HepG2 (cell line): ENCODE data around the gene EXOC7. TPM values are rescaled to one million over a fixed set of nuclear protein-coding genes. Genes with fewer than 3 reads are reported as not detected.

ENCODE experiments used
- GZF1 ChIP-seq: sonication (generic); formaldehyde crosslinking; IDR thresholded peaks from 2 replicates; pipeline ENCODE4 v1.5.1; 2020; ENCODE audit warnings: mild to moderate bottlenecking, missing genetic modification reagents
- KDM3A ChIP-seq: IDR thresholded peaks from 2 replicates; pipeline ENCODE4 v1.6.1; 2018; ENCODE audit warnings: low read depth, missing compliant biosample characterization
- KLF11 ChIP-seq: IDR thresholded peaks from 2 replicates; pipeline ENCODE4 v1.6.1; 2016; ENCODE audit warnings: missing compliant biosample characterization
- NFE2 ChIP-seq: sonication (generic); formaldehyde crosslinking; IDR thresholded peaks from 2 replicates; pipeline ENCODE4 v1.4.0; 2020; ENCODE audit warnings: missing genetic modification reagents
- NFKB2 ChIP-seq: sonication (generic); formaldehyde crosslinking; IDR thresholded peaks from 2 replicates; pipeline ENCODE4 v1.4.0; 2020; ENCODE audit warnings: missing genetic modification reagents, borderline replicate concordance
- NPAS2 ChIP-seq: sonication (generic); formaldehyde crosslinking; IDR thresholded peaks from 2 replicates; pipeline ENCODE4 v1.8.0; 2022; ENCODE audit warnings: mild to moderate bottlenecking, missing genetic modification reagents, borderline replicate concordance
- POGZ ChIP-seq: sonication (generic); formaldehyde crosslinking; IDR thresholded peaks from 2 replicates; pipeline ENCODE4 v1.4.0; 2020; ENCODE audit warnings: mild to moderate bottlenecking, missing genetic modification reagents
- PPARG ChIP-seq: conservative IDR thresholded peaks from 2 replicates; pipeline ENCODE4 v1.6.1; 2016; ENCODE audit warnings: missing biosample characterization, missing genetic modification reagents
- RELA ChIP-seq: sonication (generic); formaldehyde crosslinking; IDR thresholded peaks from 2 replicates; pipeline ENCODE4 v1.4.0; 2020; ENCODE audit warnings: missing genetic modification reagents
- STAG1 ChIP-seq: sonication (generic); formaldehyde crosslinking; IDR thresholded peaks from 2 replicates; pipeline ENCODE4 v1.4.0; 2020; ENCODE audit warnings: missing genetic modification reagents
- ZBTB7B ChIP-seq: sonication (generic); formaldehyde crosslinking; IDR thresholded peaks from 2 replicates; pipeline ENCODE4 v1.4.0; 2020; ENCODE audit warnings: missing genetic modification reagents
- ZEB1 ChIP-seq: IDR thresholded peaks from 2 replicates; pipeline ENCODE4 v1.6.1; 2012; ENCODE audit warnings: mild to moderate bottlenecking, low read depth, inconsistent platforms; ENCODE audit not compliant: insufficient replicate concordance
- ZNF138 ChIP-seq: sonication (generic); formaldehyde crosslinking; IDR thresholded peaks from 2 replicates; pipeline ENCODE4 v1.5.0; 2020; ENCODE audit warnings: mild to moderate bottlenecking, low read depth, missing genetic modification reagents
- ZNF468 ChIP-seq: sonication (generic); formaldehyde crosslinking; IDR thresholded peaks from 2 replicates; pipeline ENCODE4 v1.8.0; 2022; ENCODE audit warnings: mild to moderate bottlenecking, moderate library complexity, missing genetic modification reagents
- ZNF713 ChIP-seq: sonication (generic); formaldehyde crosslinking; IDR thresholded peaks from 2 replicates; pipeline ENCODE4 v1.4.0; 2020; ENCODE audit warnings: mild to moderate bottlenecking, missing genetic modification reagents
- polyA plus RNA-seq, 8 experiments: library from polyadenylated mRNA; depleted of rRNA in 3 of 8; stranded (reverse) in 7 of 8; unstranded in 1 of 8; fragments of >200 nt; fragmentation: Illumina TruSeq in 4 of 8; extraction: Trizol in 4 of 8; gene quantifications; 2 replicates each; pipeline versions ENCODE4 v1.2.1 to v1.2.3, GENCODE V29; 2011 to 2016; ENCODE audit warnings: low read depth in 4 of 8, missing spikeins in 1 of 8, mixed read lengths in 1 of 8; ENCODE audit not compliant: insufficient read depth in 1 of 8
- total RNA-seq, 5 experiments: library from RNA; depleted of rRNA; stranded (reverse); fragments of >200 nt; fragmentation: Illumina TruSeq; extraction: Trizol; gene quantifications; 2 replicates each; pipeline ENCODE4 v1.2.3, GENCODE V29; 2016; ENCODE audit warnings: low read depth in 1 of 5
- TF ChIP-seq, protein P1 (sequence below): IDR thresholded peaks from 2 replicates; pipeline ENCODE4 v1.6.1; 2016; ENCODE audit warnings: missing compliant biosample characterization, missing genetic modification reagents, borderline replicate concordance
- TF ChIP-seq, protein P2 (sequence below): sonication (generic); formaldehyde crosslinking; IDR thresholded peaks from 2 replicates; pipeline ENCODE4 v1.4.0; 2020; ENCODE audit warnings: missing genetic modification reagents
- TF ChIP-seq, protein P3 (sequence below): sonication (generic); formaldehyde crosslinking; IDR thresholded peaks from 2 replicates; pipeline ENCODE4 v1.5.1; 2020; ENCODE audit warnings: missing genetic modification reagents, mild to moderate bottlenecking, borderline replicate concordance
- TF ChIP-seq, protein P4 (sequence below): sonication (generic); formaldehyde crosslinking; IDR thresholded peaks from 2 replicates; pipeline ENCODE4 v1.4.0; 2020; ENCODE audit warnings: missing genetic modification reagents

The EXOC7 gene
- total and polyA plus RNA-seq, 2 of the 13 experiments (the other 11 are each of a cell fraction or from before 2014, with no cell fraction given) = 86.9 to 116 TPM

DNA sequence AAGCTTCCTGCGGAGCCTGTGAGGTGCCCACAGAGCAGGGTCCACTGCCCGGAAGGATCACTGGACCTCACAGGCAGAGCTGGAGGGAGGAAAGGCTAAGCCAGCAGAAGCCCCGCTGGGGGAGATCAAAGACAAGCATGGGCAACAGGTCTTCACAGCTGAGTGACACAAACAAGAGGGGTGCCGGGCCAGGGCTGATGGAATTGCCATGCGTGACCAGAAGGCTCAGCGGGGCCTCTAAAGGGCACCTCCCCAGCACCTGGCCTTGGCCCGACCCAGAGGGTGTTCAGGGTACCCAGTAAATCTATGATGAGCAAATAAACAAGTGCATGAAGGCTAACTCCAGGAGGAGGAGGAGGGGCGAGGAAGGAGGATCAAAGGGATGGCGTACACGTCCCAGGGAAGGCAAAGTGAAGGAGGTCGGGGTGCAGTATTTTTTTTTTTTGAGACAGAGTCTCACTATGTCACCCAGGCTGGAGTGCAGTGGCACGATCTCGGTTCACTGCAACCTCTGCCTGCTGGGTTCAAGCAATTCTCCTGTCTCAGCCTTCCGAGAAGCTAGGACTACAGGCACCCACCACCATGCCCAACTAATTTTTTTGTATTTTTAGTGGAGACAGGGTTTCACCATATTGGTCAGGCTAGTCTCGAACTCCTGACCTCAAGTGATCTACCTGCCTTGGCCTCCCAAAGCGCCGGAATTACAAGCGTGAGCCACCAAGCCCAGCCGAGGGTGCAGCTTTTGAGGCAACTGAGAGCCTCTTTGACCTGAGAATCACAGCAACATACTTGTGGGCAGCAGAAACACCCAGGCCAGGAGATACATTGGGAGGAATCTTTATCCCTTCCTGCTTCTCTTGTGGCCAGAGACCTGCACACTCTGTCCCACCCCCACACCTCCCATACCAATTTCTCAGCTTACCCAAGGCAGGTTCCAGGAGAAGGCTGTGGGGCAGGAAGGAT, 16.1 kb upstream of the EXOC7 start (continued):
- TF ChIP-seq RELA (no peak), GZF1 (CRISPR knock-in tag) (no peak), ZNF138 (CRISPR knock-in tag) (0 out of 2 replicates have a peak, but pooled peaks have one; percentile 71), NFE2 (CRISPR knock-in tag) (no peak), NPAS2 (CRISPR knock-in tag) (no peak), KDM3A (no peak), POGZ (CRISPR knock-in tag) (no peak), ZNF468 (CRISPR knock-in tag) (no peak), ZNF713 (CRISPR knock-in tag) (no peak), STAG1 (CRISPR knock-in tag) (peak; percentile 24; the same call in 1 of the 2 replicates), PPARG (CRISPR knock-in tag) (peak; percentile 57; the same call in 1 of the 2 replicates), ZEB1 (no peak), ZBTB7B (CRISPR knock-in tag) (peak; percentile 77), KLF11 (no peak), NFKB2 (CRISPR knock-in tag) (0 out of 2 replicates have a peak, but pooled peaks have one; percentile 13)
- TF ChIP-seq, protein P1, sequence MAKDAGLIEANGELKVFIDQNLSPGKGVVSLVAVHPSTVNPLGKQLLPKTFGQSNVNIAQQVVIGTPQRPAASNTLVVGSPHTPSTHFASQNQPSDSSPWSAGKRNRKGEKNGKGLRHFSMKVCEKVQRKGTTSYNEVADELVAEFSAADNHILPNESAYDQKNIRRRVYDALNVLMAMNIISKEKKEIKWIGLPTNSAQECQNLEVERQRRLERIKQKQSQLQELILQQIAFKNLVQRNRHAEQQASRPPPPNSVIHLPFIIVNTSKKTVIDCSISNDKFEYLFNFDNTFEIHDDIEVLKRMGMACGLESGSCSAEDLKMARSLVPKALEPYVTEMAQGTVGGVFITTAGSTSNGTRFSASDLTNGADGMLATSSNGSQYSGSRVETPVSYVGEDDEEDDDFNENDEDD = no peak
- TF ChIP-seq, protein P2, sequence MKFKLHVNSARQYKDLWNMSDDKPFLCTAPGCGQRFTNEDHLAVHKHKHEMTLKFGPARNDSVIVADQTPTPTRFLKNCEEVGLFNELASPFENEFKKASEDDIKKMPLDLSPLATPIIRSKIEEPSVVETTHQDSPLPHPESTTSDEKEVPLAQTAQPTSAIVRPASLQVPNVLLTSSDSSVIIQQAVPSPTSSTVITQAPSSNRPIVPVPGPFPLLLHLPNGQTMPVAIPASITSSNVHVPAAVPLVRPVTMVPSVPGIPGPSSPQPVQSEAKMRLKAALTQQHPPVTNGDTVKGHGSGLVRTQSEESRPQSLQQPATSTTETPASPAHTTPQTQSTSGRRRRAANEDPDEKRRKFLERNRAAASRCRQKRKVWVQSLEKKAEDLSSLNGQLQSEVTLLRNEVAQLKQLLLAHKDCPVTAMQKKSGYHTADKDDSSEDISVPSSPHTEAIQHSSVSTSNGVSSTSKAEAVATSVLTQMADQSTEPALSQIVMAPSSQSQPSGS (CRISPR knock-in tag) = peak; percentile 55; the same call in 1 of the 2 replicates
- TF ChIP-seq, protein P3, sequence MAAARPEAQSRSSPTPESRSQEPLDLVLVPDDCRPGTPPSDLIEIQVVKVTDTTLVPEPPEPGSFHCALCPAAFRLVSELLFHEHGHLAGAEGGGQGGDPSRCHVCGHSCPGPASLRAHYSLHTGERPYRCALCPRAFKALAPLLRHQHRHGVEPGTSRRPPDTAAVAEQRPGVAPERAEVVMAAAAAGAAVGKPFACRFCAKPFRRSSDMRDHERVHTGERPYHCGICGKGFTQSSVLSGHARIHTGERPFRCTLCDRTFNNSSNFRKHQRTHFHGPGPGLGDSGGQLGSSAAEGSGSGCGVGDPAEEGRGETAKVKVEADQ (CRISPR knock-in tag) = no peak
- TF ChIP-seq, protein P4, sequence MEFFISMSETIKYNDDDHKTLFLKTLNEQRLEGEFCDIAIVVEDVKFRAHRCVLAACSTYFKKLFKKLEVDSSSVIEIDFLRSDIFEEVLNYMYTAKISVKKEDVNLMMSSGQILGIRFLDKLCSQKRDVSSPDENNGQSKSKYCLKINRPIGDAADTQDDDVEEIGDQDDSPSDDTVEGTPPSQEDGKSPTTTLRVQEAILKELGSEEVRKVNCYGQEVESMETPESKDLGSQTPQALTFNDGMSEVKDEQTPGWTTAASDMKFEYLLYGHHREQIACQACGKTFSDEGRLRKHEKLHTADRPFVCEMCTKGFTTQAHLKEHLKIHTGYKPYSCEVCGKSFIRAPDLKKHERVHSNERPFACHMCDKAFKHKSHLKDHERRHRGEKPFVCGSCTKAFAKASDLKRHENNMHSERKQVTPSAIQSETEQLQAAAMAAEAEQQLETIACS (CRISPR knock-in tag) = no peak
